NCI-H146 (cell line): ENCODE results near the gene FKBP8.
A peak's percentile ranks its signal among the peaks of the same experiment; 100 is the strongest.

Source experiments
- DNase-seq: peaks from one replicate; lab custom pipeline; 2025; lab: John Stamatoyannopoulos, UW

The FKBP8 gene

DNA sequence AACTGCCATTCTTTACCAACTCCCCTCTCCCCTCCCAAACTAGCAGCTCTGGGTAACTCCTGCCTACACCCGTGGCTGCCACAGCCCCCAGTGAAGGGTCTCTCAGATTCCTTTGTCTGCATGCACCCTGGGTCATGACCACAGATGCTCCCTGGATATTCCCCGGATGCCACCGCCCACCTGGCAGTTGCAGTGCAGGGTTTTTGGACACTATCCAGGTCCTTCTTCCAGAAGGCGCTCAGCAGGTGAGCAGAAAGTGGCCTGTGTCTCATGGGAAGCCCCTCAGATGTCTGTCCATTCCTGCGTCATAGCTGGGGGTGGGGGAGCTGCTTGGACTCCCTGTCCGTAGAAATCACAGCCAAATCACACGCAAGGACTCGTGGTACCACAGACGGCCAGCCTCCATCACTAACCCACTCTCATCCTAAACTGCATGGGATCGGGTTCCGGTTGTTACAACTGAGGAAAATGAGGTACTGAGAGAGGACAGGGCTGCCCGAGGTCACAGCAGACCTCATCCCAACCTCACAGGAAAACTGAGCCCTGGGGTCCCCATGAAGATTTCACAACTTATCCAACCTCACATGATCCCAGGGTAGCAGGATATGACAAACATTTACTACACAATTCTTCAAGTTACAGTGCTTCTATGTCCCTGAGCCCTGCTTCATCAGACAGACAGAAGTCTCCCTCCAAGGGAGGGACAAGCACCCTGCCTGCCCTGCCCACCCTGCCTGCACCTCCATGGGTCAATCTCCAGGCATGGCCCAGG lies 60.1 kb downstream of the FKBP8 start:
- DNase-seq: peak; percentile 16
